ENCODE measurements around the gene SORL1. TPM values are rescaled to one million over a fixed set of nuclear protein-coding genes. Genes with fewer than 3 reads are reported as not detected.

SORL1 gene
- total RNA-seq, 4 donors from 2014 or later = 12.1 to 42.8 (median 21.0) TPM

DNA sequence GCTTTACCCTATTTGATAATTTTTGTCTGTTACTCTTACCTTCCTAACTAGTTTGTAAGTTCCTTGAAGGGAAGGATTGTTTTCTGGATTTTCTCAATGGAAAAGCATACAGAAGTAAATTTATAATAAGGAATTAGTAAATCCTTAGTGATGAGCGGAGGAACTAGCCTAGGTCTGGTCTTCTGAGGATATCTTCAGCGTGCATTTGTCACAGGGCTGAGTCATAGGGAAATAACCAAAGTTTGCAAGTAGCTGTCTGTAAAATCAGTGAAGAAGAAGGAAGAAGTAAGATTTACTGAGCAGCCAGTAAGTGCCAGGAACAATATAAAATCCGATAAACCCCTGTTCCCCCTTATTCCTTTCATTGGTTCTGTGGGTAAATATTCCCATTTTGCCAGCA is 163.4 kb downstream of the SORL1 start:
- no peak overlapping the region for H3K27ac ChIP-seq
- H3K9me3 ChIP-seq = no peaks in the 10 kb centered on the region
- WGBS = 87% methylated on average over 3 of the region's 3 CpGs
- TF ChIP-seq CTCF (IDR thresholded peaks at IDR 0.05) (no peak), POLR2AphosphoS5 (IDR thresholded peaks at IDR 0.05) (no peak), POLR2A (IDR thresholded peaks at IDR 0.05) (no peak), EP300 (IDR thresholded peaks at IDR 0.05) (no peak)
- H3K36me3 ChIP-seq = peaks cover 8% of the 10 kb centered on the region
- no peak overlapping the region for H3K4me3 ChIP-seq
- H3K4me1 ChIP-seq = no peaks in the 10 kb centered on the region
- no peak for DNase-seq (ENCODE audit: low spot score in 2 of 2)
- H3K27me3 ChIP-seq = no peaks in the 10 kb centered on the region

GRCh38 chr11:121618516-121618915 is 166.4 kb downstream of the SORL1 start:
- no peak for TF ChIP-seq EP300 (IDR thresholded peaks at IDR 0.05)
- no peak for TF ChIP-seq CTCF (IDR thresholded peaks at IDR 0.05)
- TF ChIP-seq POLR2AphosphoS5 (IDR thresholded peaks at IDR 0.05) = no peak
- no peak for TF ChIP-seq POLR2A (IDR thresholded peaks at IDR 0.05)
- Histone ChIP-seq H3K27ac (no peak overlapping the region), H3K4me3 (no peak overlapping the region), H3K36me3 (peaks cover 9% of the 10 kb centered on the region), H3K27me3 (no peaks in the 10 kb centered on the region), H3K4me1 (no peaks in the 10 kb centered on the region), H3K9me3 (no peaks in the 10 kb centered on the region)
- WGBS = 87% methylated on average over 8 of the region's 8 CpGs
- DNase-seq (ENCODE audit: low spot score in 2 of 2) = no peak

GRCh38 chr11:121625777-121626506 is 173.8 kb downstream of the SORL1 start:
- Histone ChIP-seq H3K36me3 (peaks cover 6% of the 10 kb centered on the region), H3K9me3 (no peaks in the 10 kb centered on the region), H3K27ac (no peak overlapping the region), H3K4me3 (no peak overlapping the region), H3K27me3 (no peaks in the 10 kb centered on the region), H3K4me1 (peaks cover 9% of the 10 kb centered on the region)
- WGBS = 56% methylated on average over 7 of the region's 7 CpGs
- no peak for DNase-seq (ENCODE audit: low spot score in 2 of 2)
- TF ChIP-seq POLR2A (IDR thresholded peaks at IDR 0.05) (no peak), EP300 (IDR thresholded peaks at IDR 0.05) (no peak), POLR2AphosphoS5 (IDR thresholded peaks at IDR 0.05) (no peak), CTCF (IDR thresholded peaks at IDR 0.05) (no peak)

DNA sequence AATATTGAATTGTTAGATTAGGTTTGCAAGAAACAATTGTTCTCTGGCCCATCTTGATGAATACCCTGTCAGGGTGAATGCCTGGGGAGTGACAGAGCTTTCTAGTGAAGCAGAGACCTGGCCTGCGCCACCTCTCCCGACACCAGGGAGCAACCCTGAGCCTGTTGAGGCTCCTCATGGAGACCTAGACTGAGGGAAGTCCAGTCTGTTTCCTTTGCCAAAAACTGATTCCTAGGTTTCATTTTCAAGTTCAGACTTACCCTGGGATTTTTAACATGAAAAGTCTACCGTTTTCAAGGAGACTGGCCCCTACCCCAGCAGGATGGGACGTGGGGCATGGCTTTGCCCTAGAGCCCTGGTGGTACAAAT is 174.4 kb downstream of the SORL1 start:
- Histone ChIP-seq H3K9me3 (no peaks in the 10 kb centered on the region), H3K4me1 (peaks cover 9% of the 10 kb centered on the region), H3K36me3 (peaks cover 2% of the 10 kb centered on the region), H3K4me3 (no peak overlapping the region), H3K27ac (no peak overlapping the region), H3K27me3 (no peaks in the 10 kb centered on the region)
- 78% methylated on average over 4 of the region's 4 CpGs for WGBS
- TF ChIP-seq POLR2AphosphoS5 (IDR thresholded peaks at IDR 0.05) (no peak), EP300 (IDR thresholded peaks at IDR 0.05) (no peak), CTCF (IDR thresholded peaks at IDR 0.05) (no peak)
- no peak for DNase-seq (ENCODE audit: low spot score in 2 of 2)

DNA sequence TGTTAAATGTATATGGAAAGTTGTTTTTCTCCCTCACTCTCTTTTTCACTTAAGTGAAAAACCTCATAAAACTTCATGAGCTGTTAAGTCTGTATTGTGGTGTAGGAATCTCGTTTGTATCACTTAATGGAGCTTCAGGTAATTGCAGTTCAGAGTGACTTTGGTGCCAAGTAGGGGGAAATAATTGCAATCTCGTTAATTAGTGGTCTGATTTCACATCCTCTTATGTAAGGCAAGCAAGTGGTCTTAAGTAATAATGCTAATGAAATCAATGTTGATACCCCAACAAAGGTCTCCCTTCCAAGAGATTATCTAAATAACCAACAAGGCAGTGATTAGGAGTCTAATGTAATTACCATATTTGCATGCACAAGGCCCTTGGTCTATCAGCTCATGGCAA is 174.9 kb downstream of the SORL1 start:
- Histone ChIP-seq H3K4me3 (no peak overlapping the region), H3K4me1 (peaks cover 9% of the 10 kb centered on the region), H3K27me3 (no peaks in the 10 kb centered on the region), H3K27ac (no peak overlapping the region), H3K9me3 (no peaks in the 10 kb centered on the region), H3K36me3 (no peaks in the 10 kb centered on the region)
- DNase-seq (ENCODE audit: low spot score in 2 of 2) = no peak
- WGBS = 73% methylated on average over 2 of the region's 2 CpGs
- TF ChIP-seq CTCF (IDR thresholded peaks at IDR 0.05) = no peak
- no peak for TF ChIP-seq EP300 (IDR thresholded peaks at IDR 0.05)
- TF ChIP-seq POLR2AphosphoS5 (IDR thresholded peaks at IDR 0.05) = no peak
- no peak for TF ChIP-seq POLR2A (IDR thresholded peaks at IDR 0.05)

All from suprapubic skin (tissue), 4 donors.